Stromal cell of bone marrow (primary cell): ENCODE data around the gene ADH1B.
A peak's percentile ranks its signal among the peaks of the same experiment; 100 is the strongest.
"Not testable (repeated sequence)": the region's sequence is repeated elsewhere in the genome, so short reads cannot be mapped to it uniquely, and the experiment has no call there.

Source experiments
- DNase-seq: peaks from one replicate; pipeline ENCODE4 v3.0.0-alpha.2; 2012; ENCODE audit warnings: low read depth

The ADH1B gene

GRCh38 chr4:99321241-99322191, at the start of gene ADH1B:
Gene ADH1B (minus strand): TSS chr4:99321401. CDS start chr4:99321331, 70 bp downstream.
- DNase-seq = no peak

DNA sequence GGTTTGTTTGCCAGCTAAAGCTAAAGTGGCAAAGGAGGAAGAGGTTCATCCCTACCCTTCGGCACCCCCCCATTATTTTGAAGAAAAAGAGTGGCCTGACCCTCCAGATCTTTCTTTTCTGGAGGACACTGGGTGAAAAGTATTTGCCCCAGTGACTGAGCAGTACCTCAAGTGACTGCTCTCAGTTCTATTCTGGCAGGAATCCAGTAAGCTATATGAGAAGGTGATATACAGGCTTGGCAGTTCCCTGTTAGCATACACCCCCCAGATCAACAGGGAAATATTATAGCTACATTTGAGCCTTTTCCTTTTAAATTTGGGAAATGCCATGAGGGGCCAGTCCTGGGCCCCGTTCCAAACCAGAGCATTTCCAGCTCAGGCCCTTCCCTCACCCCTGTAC, 46.6 kb upstream of the ADH1B start:
- not testable (repeated sequence) for DNase-seq

GRCh38 chr4:99366491-99366890, 45.3 kb upstream of the ADH1B start:
- no peak for DNase-seq

DNA sequence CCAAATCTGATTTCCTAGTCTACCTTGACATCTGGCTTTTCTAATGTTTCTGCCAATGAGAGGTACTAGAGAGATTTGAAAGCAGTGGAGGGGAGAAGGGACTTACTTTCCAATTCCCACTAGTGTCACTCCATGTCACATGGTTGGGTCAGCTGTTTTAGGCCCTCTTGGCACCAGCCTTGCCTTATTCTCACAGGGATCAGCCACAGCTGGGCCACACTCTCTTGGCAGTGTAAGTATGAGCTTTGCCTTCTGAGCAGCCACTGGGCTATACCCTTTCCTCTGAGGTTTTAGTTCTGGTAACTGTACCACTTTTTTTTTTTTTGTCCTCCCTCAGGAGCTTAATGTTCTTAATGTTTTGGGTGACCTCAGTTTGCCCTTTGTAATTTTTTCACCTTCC, 41.6 kb upstream of the ADH1B start:
- no peak for DNase-seq

- DNase-seq = no peak
These were observed 40.7 kb upstream of the ADH1B start for GRCh38 chr4:99361899-99362275.

DNA sequence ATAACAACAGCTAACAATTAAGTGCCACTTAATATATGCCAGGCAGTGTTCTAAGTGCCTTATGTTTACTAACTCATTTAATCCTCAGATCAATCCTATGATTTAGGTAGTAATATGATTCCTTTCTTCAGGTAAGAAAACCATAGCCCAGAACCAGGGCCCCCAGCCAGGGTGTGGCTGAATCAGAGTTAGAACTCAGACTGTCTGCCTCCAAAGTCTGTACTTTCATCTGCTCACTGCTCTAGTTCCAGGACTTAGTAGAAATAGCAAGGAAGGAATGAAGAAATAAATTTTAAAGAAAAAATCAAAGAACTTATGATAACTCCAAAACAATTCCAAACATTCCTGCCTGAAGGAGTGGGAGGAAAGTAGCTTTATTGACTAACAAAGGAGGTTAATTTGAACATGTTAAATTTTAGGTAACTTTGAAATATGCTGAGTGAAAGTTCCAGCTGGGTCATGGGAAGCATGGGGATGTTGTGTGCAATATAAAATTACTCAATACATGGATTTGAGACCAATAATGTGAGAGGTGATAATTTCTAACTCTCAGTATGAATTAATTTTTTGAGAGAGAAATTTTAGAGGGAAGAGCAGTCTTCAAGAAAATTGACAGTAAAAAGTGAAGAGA, 40.2 kb upstream of the ADH1B start:
- no peak for DNase-seq

DNA sequence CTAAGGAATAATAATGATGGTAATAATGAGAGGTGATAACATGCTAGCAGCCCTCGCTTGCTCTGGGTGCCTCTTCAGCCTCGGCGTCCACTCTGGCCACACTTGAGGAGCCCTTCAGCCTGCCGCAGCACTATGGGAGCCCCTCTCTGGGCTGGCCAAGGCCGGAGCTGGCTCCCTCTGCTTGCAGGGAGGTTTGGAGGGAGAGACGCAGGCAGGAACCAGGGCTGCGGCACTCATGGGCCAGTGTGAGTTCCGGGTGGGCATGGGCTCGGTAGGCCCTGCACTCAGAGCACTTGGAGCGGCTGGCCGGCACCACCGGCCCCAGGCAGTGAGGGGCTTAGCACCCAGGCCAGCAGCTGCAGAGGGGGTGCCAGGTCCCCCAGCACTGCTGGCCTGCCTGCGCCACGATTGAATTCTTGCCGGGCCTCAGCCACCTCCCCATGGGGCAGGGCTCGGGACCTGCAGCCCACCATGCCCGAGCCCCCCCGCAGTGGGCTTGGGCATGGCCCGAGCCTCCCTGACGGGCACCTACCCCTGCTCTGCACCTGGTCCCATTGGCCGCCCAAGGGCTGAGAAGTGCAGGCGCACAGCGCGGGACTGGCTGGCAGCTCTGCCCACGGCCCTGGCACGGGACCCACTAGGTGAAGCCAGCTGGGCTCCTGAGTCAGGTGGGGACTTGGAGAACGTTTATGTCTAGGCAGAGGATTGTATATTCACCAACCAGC, 38.4 kb upstream of the ADH1B start:
- DNase-seq = no peak

- DNase-seq = no peak
These were observed 36.7 kb upstream of the ADH1B start for GRCh38 chr4:99357948-99358347.

DNA sequence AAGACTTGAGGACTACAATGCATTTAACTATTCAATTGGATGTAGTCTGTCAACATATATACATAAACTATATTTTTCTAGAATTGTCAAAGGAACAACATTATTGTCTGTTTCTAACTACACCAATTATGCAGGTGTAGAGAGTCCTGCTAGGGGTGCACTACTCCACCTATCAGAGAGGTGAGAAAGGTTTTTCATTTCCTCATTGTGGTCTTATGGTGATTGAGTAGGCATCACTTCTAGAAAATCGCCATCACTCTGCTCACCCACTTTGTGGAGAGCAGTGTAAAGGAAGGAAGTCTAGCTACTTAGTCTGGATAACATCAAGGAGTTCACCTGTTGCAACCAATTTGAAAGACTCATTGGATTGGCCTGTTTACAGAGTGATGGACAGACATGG, 35.8 kb upstream of the ADH1B start:
- no peak for DNase-seq

GRCh38 chr4:99356149-99356548, 34.9 kb upstream of the ADH1B start:
- DNase-seq = not testable (repeated sequence)

- peak; percentile 17 for DNase-seq
These were observed 31.7 kb upstream of the ADH1B start, which contains the start of gene ADH1C for GRCh38 chr4:99352602-99353537. Gene ADH1C (minus strand): TSS chr4:99352746. CDS start chr4:99352675, 71 bp downstream.

- no peak for DNase-seq
These were observed 30.3 kb upstream of the ADH1B start for GRCh38 chr4:99351487-99351886.

DNA sequence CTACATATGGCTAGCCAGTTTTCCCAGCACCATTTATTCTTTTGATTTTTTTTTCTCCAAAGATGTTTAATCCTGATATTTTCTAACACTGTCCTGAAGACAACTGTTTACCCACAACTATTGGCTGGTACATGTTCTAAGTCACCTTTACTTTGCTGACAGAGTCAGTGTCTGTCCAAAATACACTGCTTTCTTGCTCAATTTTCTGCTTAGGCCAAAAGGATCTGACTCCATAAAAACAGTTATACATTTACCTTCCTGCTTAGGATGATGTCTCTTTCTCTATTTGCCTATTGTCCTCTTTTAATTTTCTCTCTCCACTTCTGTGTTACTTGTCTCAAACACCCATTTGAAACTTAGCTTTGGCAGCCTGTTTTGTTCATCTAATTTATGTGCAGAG, 28.1 kb upstream of the ADH1B start:
- no peak for DNase-seq

GRCh38 chr4:99342624-99343023, 21.4 kb upstream of the ADH1B start:
- not testable (repeated sequence) for DNase-seq

DNA sequence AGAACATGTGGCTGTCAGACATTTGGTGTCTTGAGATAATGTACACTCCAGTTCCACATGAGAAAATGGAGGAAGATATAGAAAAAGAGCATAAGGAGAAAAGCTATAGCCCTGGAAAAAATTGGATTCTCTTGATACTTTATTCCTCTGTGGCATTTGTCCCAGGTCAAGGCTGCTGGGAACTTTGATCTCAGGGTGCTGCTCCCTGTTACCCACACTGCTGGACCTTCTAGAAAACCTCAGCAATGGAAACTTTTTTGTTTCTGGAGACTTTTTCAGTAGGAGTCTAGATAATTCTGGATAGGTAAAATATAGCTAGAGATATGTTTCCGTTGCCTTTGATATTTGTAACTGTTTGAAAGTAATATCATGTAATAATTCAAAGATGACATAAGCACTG, 20.2 kb upstream of the ADH1B start:
- DNase-seq = no peak

DNA sequence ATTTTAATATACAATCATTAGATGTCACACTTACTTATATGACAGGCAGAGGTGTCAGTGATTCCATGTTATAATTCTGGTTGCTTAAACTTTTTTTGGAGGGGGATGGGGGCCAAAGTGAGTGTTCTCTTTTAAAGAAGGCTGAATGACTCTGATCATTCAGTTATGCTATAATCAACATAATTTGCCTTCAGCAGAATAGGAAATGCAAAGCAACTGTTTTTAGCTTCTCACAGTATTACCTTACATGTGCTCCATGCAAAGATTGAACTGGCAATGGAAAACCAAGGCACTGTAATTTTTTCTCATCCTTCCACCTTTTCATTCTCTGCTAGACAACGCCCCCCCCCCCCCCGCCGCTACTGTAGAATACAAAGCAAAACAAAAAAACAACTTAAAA, 18.0 kb upstream of the ADH1B start:
- no peak for DNase-seq

GRCh38 chr4:99336553-99336952, 15.4 kb upstream of the ADH1B start:
- DNase-seq = no peak

- DNase-seq = no peak
These were observed 13.7 kb upstream of the ADH1B start for GRCh38 chr4:99334880-99335279.

DNA sequence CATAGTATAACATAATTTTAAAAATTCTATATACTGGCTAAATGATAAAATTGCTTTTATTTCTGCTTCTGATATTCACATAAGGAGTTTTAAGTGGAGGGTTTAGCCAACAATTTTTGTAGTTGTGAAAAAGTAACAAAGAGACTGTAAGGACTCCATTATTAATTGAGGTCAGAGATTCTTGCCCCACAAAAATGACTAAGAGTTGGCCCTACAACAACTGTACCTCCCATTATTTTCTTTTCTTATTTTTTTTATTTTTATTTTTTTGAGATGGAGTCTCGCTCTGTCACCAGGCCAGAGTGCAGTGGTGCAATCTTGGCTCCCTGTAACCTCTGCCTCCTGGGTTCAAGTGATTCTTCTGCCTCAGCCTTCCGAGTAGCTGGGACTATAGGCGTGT, 9.4 kb upstream of the ADH1B start:
- DNase-seq = no peak

- no peak for DNase-seq
These were observed 8.7 kb upstream of the ADH1B start for GRCh38 chr4:99329876-99330275.

DNA sequence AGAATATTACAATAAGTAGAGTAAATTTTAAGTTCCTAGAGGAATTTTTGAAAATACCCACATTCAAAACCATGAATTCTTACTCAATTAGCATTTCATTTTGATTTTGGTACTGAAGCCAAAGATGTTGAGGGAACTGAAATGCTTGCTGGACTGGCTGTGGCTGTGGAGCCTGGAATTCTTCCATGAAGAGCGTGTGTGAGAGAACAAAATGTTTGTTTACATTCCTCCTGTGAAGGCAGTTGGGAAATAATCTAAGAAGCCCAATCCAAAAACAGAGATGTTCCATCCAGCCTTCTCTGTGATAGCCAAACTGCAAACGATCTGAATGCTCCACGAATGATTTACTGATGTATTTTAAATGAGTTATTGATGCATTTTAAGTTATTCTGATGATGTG, 3.8 kb upstream of the ADH1B start:
- peak; percentile 82 for DNase-seq

- DNase-seq = no peak
These were observed 3.2 kb upstream of the ADH1B start for GRCh38 chr4:99324361-99324760.
